H1 (cell line): Measurements from ENCODE around the gene SPPL2B. TPM values are rescaled to one million over a fixed set of nuclear protein-coding genes. Genes with fewer than 3 reads are reported as not detected.
A peak's percentile ranks its signal among the peaks of the same experiment; 100 is the strongest.

Experiments used
- CTCF ChIA-PET: fragments of 300-600 bp; sonication (Branson Sonifier 250); formaldehyde crosslinking; loops from one replicate; lab custom pipeline; 2021; ENCODE audit not compliant: partially characterized antibody; lab: Charles Lee
- POLR2A ChIA-PET: fragments of 300-600 bp; sonication (Branson Sonifier 250); formaldehyde crosslinking; loops from one replicate; lab custom pipeline; 2021; ENCODE audit warnings: inconsistent platforms; ENCODE audit not compliant: partially characterized antibody; lab: Charles Lee
- DNase-seq, 2 experiments: peaks; one replicate each; pipeline versions ENCODE4 v3.0.0 to v3.0.0-alpha.2; 2010 to 2022; ENCODE audit warnings: low spot score in 2 of 2, low read depth in 1 of 2, mixed read lengths in 1 of 2
- FAIRE-seq: peaks from 2 replicates; lab custom pipeline; 2011; peaks lifted over from hg19 to GRCh38; lab: Jason Lieb, UNC
- H2AFZ ChIP-seq: 2 replicates; pipeline ENCODE4 v1.8.1; 2012; ENCODE audit warnings: low read length, inconsistent platforms
- H2AK5ac ChIP-seq: 2 replicates; pipeline ENCODE4 v1.6.1; 2013; ENCODE audit warnings: low read depth, low read length
- H2BK120ac ChIP-seq: replicated peaks from 2 replicates; pipeline ENCODE3; 2013; ENCODE audit warnings: low read depth, low read length, inconsistent platforms
- H2BK12ac ChIP-seq: 2 replicates; pipeline ENCODE4 v1.6.1; 2013; ENCODE audit warnings: low read depth, low read length
- H2BK15ac ChIP-seq: 2 replicates; pipeline ENCODE4 v1.6.1; 2013; ENCODE audit warnings: low read length
- H2BK20ac ChIP-seq: 2 replicates; pipeline ENCODE4 v1.6.1; 2013; ENCODE audit warnings: low read length
- H2BK5ac ChIP-seq: 2 replicates; pipeline ENCODE4 v1.6.1; 2013; ENCODE audit warnings: low read depth, low read length
- H3K14ac ChIP-seq: 2 replicates; pipeline ENCODE4 v1.6.1; 2013; ENCODE audit warnings: inconsistent platforms; ENCODE audit not compliant: insufficient read length
- H3K18ac ChIP-seq: 2 replicates; pipeline ENCODE4 v1.6.1; 2013; ENCODE audit warnings: low read length; ENCODE audit errors: extremely low read depth
- H3K23ac ChIP-seq: 2 replicates; pipeline ENCODE4 v1.6.1; 2013; ENCODE audit warnings: inconsistent platforms; ENCODE audit not compliant: insufficient read length
- H3K23me2 ChIP-seq: 2 replicates; pipeline ENCODE4 v1.6.1; 2013; ENCODE audit warnings: low read depth, low read length
- H3K27ac ChIP-seq: 2 replicates; pipeline ENCODE4 v1.6.1; 2011; ENCODE audit warnings: low read depth, low read length, inconsistent platforms
- H3K27me3 ChIP-seq, 4 experiments: replicated peaks in 1 of 4; 1 replicate in 1 of 4; 2 replicates in 3 of 4; pipeline versions ENCODE4 v1.6.1 to v1.8.1; 2011 to 2013; ENCODE audit warnings: low read length in 3 of 4, mild to moderate bottlenecking in 3 of 4, inconsistent platforms in 2 of 4, mixed read lengths in 2 of 4, moderate library complexity in 1 of 4; ENCODE audit not compliant: control insufficient read depth in 3 of 4, insufficient read depth in 3 of 4; ENCODE audit errors: extremely low read depth in 1 of 4
- H3K36me3 ChIP-seq, 4 experiments: 2 replicates each; pipeline versions ENCODE4 v1.6.1 to v1.8.1; 2011 to 2013; ENCODE audit warnings: mild to moderate bottlenecking in 4 of 4, low read length in 3 of 4, moderate library complexity in 2 of 4, control low read depth in 1 of 4, inconsistent platforms in 1 of 4; ENCODE audit not compliant: insufficient read depth in 4 of 4, control insufficient read depth in 2 of 4
- H3K4ac ChIP-seq: replicated peaks from 2 replicates; pipeline ENCODE3; 2013; ENCODE audit warnings: low read length, low read depth, mixed read lengths, inconsistent platforms; ENCODE audit not compliant: insufficient read length
- H3K4me1 ChIP-seq, 4 experiments: replicated peaks in 1 of 4; 1 replicate in 1 of 4; 2 replicates in 3 of 4; pipeline versions ENCODE4 v1.6.1 to v1.8.1; 2011 to 2013; ENCODE audit warnings: low read length in 3 of 4, inconsistent platforms in 2 of 4, mixed read lengths in 1 of 4; ENCODE audit not compliant: insufficient read depth in 4 of 4, control insufficient read depth in 3 of 4
- H3K4me2 ChIP-seq, 2 experiments: 2 replicates each; pipeline versions ENCODE4 v1.6.1 to v1.8.1; 2011 to 2013; ENCODE audit warnings: low read depth in 2 of 2, low read length in 2 of 2, control low read depth in 1 of 2, inconsistent platforms in 1 of 2, mild to moderate bottlenecking in 1 of 2; ENCODE audit not compliant: insufficient read depth in 1 of 2
- H3K4me3 ChIP-seq, 4 experiments: fragments of 200-600, 300-600 bp in 1 of 4; sonication (generic), shearing (Covaris generic), sonication (Bioruptor Twin) in 1 of 4; 2 replicates each; pipeline versions ENCODE4 v1.5.1 to v1.8.1; 2011 to 2016; ENCODE audit warnings: low read length in 4 of 4, low read depth in 3 of 4, control low read depth in 2 of 4, inconsistent platforms in 2 of 4, mild to moderate bottlenecking in 2 of 4, mixed read lengths in 1 of 4, moderate library complexity in 1 of 4; ENCODE audit not compliant: insufficient read depth in 2 of 4; ENCODE audit errors: extremely low read depth in 1 of 4
- H3K56ac ChIP-seq: replicated peaks from 2 replicates; pipeline ENCODE3; 2013; ENCODE audit warnings: low read depth, mild to moderate bottlenecking, mixed read lengths, low read length, inconsistent platforms; ENCODE audit not compliant: insufficient read length
- H3K79me1 ChIP-seq: 2 replicates; pipeline ENCODE4 v1.6.1; 2013; ENCODE audit warnings: low read depth, low read length, control low read depth
- H3K79me2 ChIP-seq, 2 experiments: 2 replicates each; pipeline versions ENCODE4 v1.6.1 to v1.8.1; 2012 to 2013; ENCODE audit warnings: low read length in 2 of 2, mild to moderate bottlenecking in 2 of 2, inconsistent platforms in 1 of 2; ENCODE audit not compliant: insufficient read depth in 2 of 2, control insufficient read depth in 1 of 2
- H3K9ac ChIP-seq, 4 experiments: replicated peaks in 1 of 4; 1 replicate in 1 of 4; 2 replicates in 3 of 4; pipeline versions ENCODE4 v1.6.1 to v1.8.1; 2011 to 2013; ENCODE audit warnings: low read depth in 3 of 4, low read length in 3 of 4, control low read depth in 2 of 4, mild to moderate bottlenecking in 2 of 4, moderate library complexity in 2 of 4, inconsistent platforms in 1 of 4; ENCODE audit errors: extremely low read depth in 1 of 4
- H3K9me3 ChIP-seq, 2 experiments: 2 replicates each; pipeline versions ENCODE4 v1.6.1 to v1.8.1; 2012 to 2013; ENCODE audit warnings: mild to moderate bottlenecking in 2 of 2, moderate library complexity in 2 of 2, control low read depth in 1 of 2, inconsistent platforms in 1 of 2, low read depth in 1 of 2, low read length in 1 of 2, mixed read lengths in 1 of 2; ENCODE audit not compliant: insufficient read depth in 2 of 2
- H4K20me1 ChIP-seq, 2 experiments: replicated peaks in 1 of 2; 2 replicates each; pipeline versions ENCODE3 to v1.8.1; 2011 to 2013; ENCODE audit warnings: inconsistent platforms in 2 of 2, low read length in 2 of 2, mild to moderate bottlenecking in 1 of 2; ENCODE audit not compliant: insufficient read depth in 2 of 2, control insufficient read depth in 1 of 2
- H4K5ac ChIP-seq: 2 replicates; pipeline ENCODE4 v1.6.1; 2013; ENCODE audit warnings: low read length, low read depth, mixed read lengths, inconsistent platforms; ENCODE audit not compliant: insufficient read length
- H4K8ac ChIP-seq: 2 replicates; pipeline ENCODE4 v1.8.0; 2013; ENCODE audit warnings: mild to moderate bottlenecking, moderate library complexity, low read length, inconsistent platforms; ENCODE audit not compliant: insufficient read depth; ENCODE audit errors: extremely low read depth
- H4K91ac ChIP-seq: replicated peaks from 2 replicates; pipeline ENCODE3; 2013; ENCODE audit warnings: low read length, mixed read lengths, inconsistent platforms; ENCODE audit not compliant: insufficient read length
- CREB1 ChIP-seq: IDR thresholded peaks from 2 replicates; pipeline ENCODE4 v1.6.1; 2012; ENCODE audit warnings: inconsistent platforms
- EGR1 ChIP-seq: IDR thresholded peaks from 2 replicates; pipeline ENCODE4 v1.6.1; 2011; ENCODE audit warnings: low read depth, low read length, borderline replicate concordance
- NRF1 ChIP-seq: IDR thresholded peaks from 2 replicates; pipeline ENCODE4 v1.6.1; 2011; ENCODE audit warnings: mild to moderate bottlenecking, low read depth, low read length, improper control_type of control experiment
- SAP30 ChIP-seq: fragments of 300-600 bp; sonication (generic); IDR thresholded peaks from 2 replicates; pipeline ENCODE4 v1.7.1; 2012; ENCODE audit warnings: low read length, moderate library complexity, mild to moderate bottlenecking, inconsistent platforms; ENCODE audit not compliant: insufficient read depth, insufficient replicate concordance
- SIN3A ChIP-seq, 2 experiments: IDR thresholded peaks in 1 of 2; conservative IDR thresholded peaks in 1 of 2; 2 replicates each; pipeline ENCODE4 v1.6.1; 2011 to 2012; ENCODE audit warnings: low read length in 2 of 2, improper control_type of control experiment in 1 of 2, low read depth in 1 of 2, mild to moderate bottlenecking in 1 of 2
- SP4 ChIP-seq: IDR thresholded peaks from 2 replicates; pipeline ENCODE4 v1.6.1; 2012; ENCODE audit warnings: low read length, inconsistent platforms
- USF2 ChIP-seq: IDR thresholded peaks from 2 replicates; pipeline ENCODE4 v1.6.1; 2011; ENCODE audit warnings: low read length, improper control_type of control experiment
- WGBS, 2 experiments: shearing (Covaris generic) in 1 of 2; methylation state at CpG; one replicate each; pipeline versions ENCODE4 v1.1.6 to v1.1.7; 2013 to 2015; ENCODE audit warnings: low lambda C conversion rate in 2 of 2, mixed read lengths in 2 of 2, inconsistent platforms in 1 of 2, low coverage in 1 of 2, missing lambda C conversion rate in 1 of 2; ENCODE audit not compliant: insufficient replicate concordance in 2 of 2, insufficient coverage in 1 of 2, insufficient read length in 1 of 2; ENCODE audit errors: extremely low coverage in 1 of 2, missing lambda C conversion rate in 1 of 2; 5-methylcytosine and 5-hydroxymethylcytosine counted together
- polyA plus RNA-seq, 7 experiments: library from polyadenylated mRNA; depleted of rRNA in 3 of 7; stranded (reverse) in 5 of 7; unstranded in 2 of 7; fragments of >200 nt in 5 of 7; fragments of 200-250 nt in 2 of 7; gene quantifications; 1 replicate in 5 of 7; 2 replicates in 1 of 7; 4 replicates in 1 of 7; pipeline versions ENCODE4 v1.2.1 to v1.2.3, GENCODE V29; 2011 to 2013; ENCODE audit warnings: missing spikeins in 2 of 7, mixed read lengths in 2 of 7
- total RNA-seq: library from RNA; stranded (reverse); fragmentation: NEBNext Ultra II Directional; extraction: Animal tissue kit (Norgen Biotek cat#: 25700); gene quantifications from 2 replicates; pipeline ENCODE4 v1.2.1, GENCODE V29; 2021

SPPL2B gene
- total and polyA plus RNA-seq, 2 of the 8 experiments (the other 6 are each of a cell fraction or from before 2014, with no cell fraction given), result 34.8 to 55.7 TPM

- 86% methylated on average over 31 of the region's 39 CpGs; no CpG with 5 or more reads in 1 of the 2 experiments for WGBS, 2 experiments
- Histone ChIP-seq H3K4me2 (no peak overlapping the region), H3K27me3 (no peaks in the 10 kb centered on the region), H3K23ac (no peak overlapping the region), H2AK5ac (no peak overlapping the region), H3K23me2 (no peaks in the 10 kb centered on the region), H2AFZ (no peak overlapping the region), H2BK120ac (no peak overlapping the region), H3K18ac (no peak overlapping the region), H4K8ac (peak overlapping the region; percentile 51; the same call in 1 of the 2 replicates)
- POLR2A ChIA-PET, result interaction anchor here (0.6 to 2.3 kb wide), 10 partner anchors 8 to 163 kb away, joined by 3 to 9 read pairs (median 3); no protein-coding TSS in a partner anchor
- TF ChIP-seq NRF1, result no peak
- TF ChIP-seq USF2, result no peak
- no peak for TF ChIP-seq EGR1
- no peak for TF ChIP-seq CREB1
- no peak for TF ChIP-seq SP4
- no peak for TF ChIP-seq SAP30
- TF ChIP-seq SIN3A (conservative IDR thresholded peaks at IDR 0.05 in 1 of 2, IDR thresholded peaks at IDR 0.05 in 1 of 2; ENCODE audit: low read depth in 1 of 2, low read length in 2 of 2), result no peak
- TF ChIP-seq, all 59 proteins: peak for 0
- Histone ChIP-seq H3K27ac (no peak overlapping the region), H3K9me3 (no peaks in the 10 kb centered on the region), H3K79me1 (peaks cover 3% of the 10 kb centered on the region; the same call in 1 of the 2 replicates), H3K56ac (no peak overlapping the region), H3K4ac (no peak overlapping the region), H3K4me3 (no peak overlapping the region), H4K5ac (no peak overlapping the region), H3K36me3 (peaks cover 0 to 11% (median 5%) of the 10 kb centered on the region in 4 experiments; a peak in 6 of 8 replicates), H2BK12ac (no peak overlapping the region), H4K91ac (no peak overlapping the region), H3K14ac (no peak overlapping the region), H2BK5ac (no peak overlapping the region), H3K79me2 (peaks cover 0 to 6% of the 10 kb centered on the region in 2 experiments; a peak in 1 of 4 replicates), H2BK15ac (no peak overlapping the region), H3K4me1 (no peaks in the 10 kb centered on the region), H4K20me1 (peaks cover 0 to 4% of the 10 kb centered on the region in 2 experiments), H2BK20ac (no peak overlapping the region), H3K9ac (no peak overlapping the region)
- DNase-seq (no peak), FAIRE-seq (no peak)
- CTCF ChIA-PET, result interaction anchor here (1.0 to 1.7 kb wide), 6 partner anchors 10 to 86 kb away, joined by 3 to 10 read pairs (median 4); partner anchors contain the start of gene PLEKHJ1
These were observed 6.8 kb upstream of the SPPL2B start for GRCh38 chr19:2321565-2322283.
